ENCODE results near the gene ZNF318.
"Not testable (repeated sequence)": the region's sequence is repeated elsewhere in the genome, so short reads cannot be mapped to it uniquely, and the experiment has no call there.

Gene ZNF318

DNA sequence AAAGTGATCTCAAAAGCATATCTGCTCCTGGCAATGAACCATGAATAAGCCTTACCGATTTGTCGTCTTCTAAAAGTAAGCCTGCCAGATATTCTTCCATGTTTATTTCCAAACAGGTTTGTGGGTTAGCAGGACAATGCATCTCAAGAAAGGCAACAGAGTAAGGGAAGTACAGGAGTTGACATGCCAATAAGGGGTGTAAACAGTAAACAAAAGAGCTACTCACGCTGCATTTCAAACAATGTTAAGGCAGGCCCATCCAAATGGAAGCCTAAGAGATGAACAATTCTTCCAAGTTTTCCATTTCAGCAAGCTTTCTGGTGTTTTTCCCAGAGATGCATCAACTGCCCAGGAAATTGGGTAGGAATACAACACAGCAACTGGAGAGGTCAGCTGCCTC, 33.1 kb downstream of the ZNF318 start:
- no peak for DNase-seq

DNA sequence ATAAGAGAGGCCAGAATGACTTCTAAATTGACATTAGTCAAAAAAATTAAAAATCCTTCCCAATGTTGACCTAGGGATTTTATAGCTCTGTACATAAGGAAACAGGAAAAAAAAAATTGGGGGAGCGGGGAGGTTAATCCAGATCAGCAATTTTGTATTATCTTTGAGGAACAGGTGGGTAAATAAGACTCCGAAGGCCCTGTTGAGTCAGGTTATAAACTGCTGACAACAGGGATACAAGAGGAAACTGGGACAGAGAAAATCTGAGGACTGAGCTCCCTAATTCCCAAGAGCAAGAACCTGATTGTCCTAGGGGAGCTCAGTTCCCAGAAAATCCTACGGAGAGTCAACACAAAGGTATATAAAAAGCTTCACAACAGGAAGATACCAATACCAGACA, 34.0 kb downstream of the ZNF318 start:
- DNase-seq, result no peak

DNA sequence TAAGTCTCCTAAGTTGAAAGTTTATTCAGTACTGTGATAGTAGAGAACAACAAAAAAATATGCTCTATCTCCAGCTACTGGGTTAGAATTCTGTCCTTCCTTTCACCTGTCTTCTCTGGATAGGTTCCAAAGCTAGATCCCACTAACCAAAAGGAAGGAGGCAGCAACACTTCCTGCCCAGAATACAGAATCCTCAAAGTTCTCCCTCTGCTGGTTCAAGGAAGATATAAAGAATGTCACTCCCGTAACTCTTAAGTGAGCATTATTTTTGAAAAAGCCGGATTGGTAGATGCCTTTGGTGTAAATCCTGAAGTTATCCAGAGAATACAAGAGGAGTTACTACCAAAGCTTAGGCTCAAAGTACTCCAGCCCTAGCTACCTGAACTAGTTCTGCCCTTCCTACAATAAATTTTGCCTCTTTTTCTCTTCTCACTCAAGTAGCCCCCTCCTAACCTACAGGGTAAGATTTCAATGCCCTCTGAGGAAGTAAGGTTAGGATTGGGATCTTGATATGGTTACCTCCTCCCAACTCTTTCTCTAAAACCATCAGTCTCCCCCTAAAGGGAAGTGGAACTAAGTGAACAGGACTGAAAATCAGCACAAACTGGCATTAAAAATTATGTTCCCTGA, 34.9 kb downstream of the ZNF318 start:
- no peak for DNase-seq

DNA sequence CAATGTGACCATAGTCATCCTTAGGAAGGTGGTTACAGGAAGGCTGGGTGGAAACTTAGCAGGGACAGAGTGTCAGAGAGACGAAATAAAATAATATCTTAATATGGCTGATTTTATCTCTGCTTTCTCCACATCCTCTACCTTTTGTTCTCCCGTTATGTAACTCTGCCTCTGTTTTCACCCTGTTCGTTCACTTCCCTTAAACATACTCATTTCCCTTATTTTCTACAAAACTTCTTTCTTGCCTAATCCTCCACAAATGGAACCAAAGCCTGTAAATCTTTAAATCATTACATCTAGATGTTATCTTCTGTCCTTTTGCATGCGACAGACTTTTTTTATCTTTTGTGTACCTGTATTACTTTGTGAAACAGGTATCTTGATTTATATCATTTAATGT, 37.6 kb downstream of the ZNF318 start:
- DNase-seq, result no peak

DNA sequence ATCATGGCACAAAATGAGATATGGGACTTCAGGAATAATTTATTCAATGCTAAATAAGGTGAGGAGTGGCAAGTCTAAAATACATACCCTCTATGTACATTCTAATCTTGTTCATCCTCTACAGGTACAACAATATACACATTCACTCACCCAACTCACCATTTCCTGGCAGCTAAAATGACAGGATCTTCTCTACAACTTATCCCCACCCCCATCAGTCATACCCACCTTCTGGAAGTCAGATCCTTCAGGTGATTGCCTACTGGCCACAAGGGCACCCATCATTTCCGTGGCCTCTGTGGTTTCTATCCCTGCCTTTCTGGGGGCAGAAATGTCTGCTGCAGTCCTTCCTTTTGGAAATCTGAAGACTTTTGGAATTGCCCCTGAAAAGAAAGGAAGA, 38.0 kb downstream of the ZNF318 start:
- no peak for DNase-seq

DNA sequence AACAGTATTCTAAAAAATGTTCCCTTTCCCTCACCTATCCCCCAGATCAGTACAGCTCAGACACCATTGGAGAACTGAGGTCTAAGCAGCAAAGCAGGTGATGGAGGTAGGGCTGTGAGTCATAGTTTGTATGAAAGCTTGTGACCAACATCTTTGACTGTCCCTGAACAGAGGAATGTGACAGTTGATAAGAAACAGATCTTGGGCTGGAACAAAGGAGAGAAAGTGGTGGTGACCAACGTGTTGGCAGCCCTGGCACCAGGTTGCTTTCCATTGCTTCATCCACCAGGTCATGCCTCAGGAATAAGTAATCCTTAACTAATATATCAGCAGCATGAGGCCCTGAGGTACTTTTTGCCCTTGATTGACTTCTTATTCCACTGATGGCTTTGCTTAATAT, 40.9 kb downstream of the ZNF318 start:
- DNase-seq, result no peak

DNA sequence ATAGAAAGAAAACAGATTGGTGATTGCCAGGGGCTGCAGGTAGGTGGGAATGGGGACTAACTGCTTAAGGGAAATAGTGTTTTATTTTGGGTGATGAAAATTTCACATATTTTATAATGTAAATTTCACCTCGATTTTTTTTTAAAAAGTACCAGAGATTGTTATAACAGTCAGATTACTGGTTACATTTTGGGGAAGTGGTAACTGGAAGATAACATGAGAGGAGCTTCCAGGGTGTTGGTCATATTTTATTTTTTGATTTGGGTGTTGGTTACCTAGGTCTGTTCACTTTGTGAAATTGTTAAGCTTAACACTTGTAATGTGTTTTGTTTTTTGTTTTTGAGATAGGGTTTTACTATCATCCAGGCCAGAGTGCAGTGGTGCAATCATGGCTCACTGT, 43.6 kb downstream of the ZNF318 start:
- no peak for DNase-seq

DNA sequence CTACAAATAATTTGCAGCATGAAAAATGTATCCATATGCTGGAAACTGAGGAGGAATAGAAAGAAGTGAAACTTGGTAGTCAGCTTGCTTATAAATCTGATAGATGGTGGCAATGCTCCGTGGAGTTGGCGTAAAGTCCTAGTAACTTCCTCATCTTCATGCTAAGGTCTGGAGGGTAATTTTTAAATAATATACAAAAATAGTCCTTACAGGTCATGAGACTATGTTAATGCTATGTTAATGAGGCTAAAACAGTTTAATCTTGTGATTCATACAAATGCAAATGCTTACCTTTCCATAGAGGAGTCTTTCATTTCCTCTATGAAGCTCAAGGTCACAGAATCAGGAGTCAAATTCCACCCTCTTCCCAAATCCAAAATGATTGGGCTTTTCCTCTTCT, 51.4 kb downstream of the ZNF318 start:
- no peak for DNase-seq

DNA sequence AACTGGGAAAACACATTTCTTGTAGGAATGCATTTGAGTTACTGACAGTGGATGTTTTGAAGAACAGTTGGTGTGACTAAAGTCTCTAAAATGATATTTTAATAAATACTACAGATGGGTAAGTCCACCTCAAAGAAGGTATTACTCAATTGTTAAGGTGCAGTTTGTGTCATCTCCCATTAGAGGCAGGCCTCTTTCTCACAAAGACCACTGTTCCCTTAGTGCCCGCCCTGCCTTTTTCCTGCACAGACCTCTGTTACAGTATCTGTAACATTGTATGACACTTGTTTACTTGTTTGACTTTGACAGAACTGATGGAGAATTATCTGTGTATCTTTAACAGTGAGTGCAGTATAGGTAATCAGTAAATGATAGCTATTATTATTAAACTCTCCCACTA, 55.6 kb downstream of the ZNF318 start:
- DNase-seq, result no peak

DNA sequence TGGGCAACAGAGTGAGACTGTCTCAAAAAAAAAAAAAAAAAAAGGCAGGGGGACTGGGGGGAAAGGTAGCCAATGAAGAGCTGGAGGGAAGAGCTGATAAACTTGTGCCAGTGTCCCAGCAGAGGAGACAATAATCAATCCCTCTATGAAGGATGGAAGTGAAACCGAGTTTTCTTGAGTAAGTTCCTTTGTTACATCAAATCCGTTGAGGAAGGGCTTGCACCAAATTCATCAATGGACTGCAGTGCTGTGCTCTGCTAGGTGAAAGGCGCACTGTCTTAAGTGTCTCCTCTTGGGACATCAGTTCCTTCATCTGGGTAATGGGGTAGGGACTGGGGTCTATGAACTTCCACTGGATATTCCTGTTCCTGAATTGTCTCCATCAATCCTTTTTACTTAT, 57.8 kb downstream of the ZNF318 start:
- no peak for DNase-seq

DNA sequence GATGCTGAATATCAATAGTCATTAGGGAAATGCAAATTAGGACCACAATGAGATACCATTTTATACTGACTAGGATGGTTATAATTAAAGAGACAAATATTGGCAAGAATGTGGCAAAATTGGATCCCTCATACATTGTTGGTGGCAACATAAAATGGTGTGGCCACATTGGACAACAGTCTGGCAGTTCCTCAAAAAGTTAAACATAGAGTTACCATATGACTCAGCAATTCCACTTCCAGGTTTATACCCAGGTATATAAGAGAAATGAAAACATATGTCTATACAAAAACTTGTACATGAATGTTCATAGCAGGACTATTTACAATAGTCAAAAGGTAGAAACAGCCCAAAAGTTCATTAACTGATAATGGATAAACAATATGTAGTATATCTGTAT, 58.8 kb downstream of the ZNF318 start:
- no peak for DNase-seq

DNA sequence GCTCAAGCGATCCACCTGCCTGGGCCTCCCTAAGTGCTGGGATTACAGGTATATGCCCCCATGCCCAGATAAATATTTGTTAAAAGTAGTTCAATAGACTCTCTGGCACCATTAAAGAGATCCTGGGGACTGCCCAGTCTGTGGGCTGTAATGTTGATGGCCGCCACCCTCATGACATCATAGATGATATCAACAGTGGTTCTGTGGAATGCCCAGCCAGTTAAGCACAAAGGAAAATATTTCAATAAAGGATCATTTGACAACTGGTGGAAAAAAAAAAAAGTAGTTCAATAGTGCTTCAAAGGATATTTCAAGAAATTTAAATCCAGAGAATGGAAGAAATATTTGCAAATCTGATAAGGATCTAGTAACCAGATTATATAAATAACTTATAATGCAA, 59.3 kb downstream of the ZNF318 start:
- DNase-seq, result no peak

DNA sequence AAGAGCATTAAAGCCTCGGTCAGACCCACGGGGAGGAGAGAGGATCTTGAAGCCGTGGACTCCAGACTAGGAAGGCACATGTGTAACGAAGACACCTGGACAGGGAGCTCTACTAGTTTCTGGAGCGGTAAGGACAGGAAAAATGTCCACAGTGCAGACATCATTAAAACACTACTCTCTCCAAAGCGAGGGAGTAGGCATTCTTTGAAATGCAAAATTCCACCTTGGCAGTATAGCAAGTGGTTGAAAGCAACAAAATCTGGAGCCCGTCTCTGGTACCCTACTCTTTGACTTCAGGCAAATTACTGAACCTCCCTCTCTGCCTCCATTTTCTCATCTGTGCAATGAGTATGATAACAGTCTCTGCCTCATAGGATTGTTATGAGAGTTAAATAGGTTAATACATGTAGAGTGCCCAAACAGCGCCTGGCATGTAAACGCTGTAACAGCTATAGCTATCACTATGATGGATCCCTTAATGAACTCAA, 60.4 kb downstream of the ZNF318 start:
- no peak for DNase-seq

DNA sequence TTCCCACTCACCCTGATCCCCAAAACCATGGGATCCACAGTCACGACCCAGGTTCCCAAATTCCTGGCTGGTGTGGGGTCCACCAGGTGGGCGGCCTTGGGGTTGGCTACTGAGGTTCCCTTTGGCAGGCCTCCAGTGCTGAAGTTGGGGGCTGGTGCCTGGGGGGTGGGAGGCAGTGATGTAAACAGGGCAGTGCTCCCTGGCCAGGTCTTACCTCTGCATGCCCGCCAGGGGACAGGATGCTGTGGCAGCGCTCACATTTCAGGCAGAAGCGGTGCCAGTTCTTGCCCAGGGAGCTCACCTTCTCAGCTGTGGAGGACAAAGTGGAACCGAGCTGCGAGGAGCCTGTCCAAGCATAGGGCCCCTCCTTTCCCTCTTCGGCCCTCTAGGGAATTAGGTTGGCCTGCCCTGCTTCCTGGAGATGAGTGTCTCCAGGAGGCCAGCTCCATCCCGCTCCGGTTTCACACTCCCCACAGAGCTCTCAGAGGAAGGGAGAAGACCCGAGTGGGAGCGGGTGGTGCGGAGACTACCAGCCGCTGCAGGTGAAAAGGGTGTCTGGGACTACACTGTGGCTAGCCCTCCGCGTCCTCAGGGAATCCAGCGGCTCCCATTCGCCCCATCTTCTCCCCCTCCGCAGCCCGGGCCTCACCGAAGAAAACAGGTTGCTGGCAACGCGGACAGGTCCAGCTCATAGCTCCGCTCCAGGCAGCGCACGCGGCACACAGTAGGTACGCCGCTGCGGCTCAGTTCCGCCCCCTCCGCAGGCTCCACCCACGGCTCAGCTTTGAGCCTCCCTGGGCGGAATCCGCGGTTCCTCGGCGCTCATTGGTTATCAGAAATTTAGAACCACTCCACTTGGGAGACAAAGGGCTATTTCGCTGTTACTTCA, 61.1 kb downstream of the ZNF318 start, which contains the start of gene CRIP3:
Gene CRIP3 (minus strand): TSS at position 726 of the 889 bp plus-strand sequence. CDS start 34 bp downstream, at position 692.
- peak in 3 of 5 donors; percentile 28 to 48 (median 29) for DNase-seq

DNA sequence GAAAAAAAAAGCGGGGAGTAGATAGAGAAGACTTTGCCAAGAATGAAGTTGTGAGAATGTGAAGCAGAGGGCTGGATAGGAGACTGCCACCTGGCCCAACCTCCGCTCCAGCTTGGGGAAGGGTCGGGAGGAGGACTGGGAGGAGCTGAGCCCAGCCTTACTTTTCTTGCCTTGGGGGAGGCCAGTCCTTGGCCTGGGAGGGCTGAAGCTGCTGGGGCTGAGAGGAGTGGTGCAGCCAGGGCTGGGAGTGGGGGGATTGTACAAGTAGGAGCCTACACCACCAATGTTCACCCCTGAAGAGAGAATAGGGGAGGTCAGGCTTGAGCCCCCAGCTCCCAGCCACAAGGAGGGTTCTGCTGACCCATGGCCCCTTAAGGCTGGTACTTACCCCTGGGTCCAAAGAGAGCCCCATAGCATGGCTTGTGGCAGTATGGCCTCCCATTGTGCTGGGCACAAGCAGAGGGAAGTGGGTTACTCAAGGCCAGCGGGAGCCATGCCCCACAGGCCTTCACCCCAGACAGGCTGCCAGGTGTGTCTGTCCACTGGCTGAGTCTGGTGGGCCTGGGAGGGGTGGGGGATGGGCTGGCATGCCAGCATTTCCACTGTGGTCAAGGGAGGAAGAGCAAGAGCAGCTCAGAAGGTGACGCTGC, 61.9 kb downstream of the ZNF318 start:
- no peak for DNase-seq

DNA sequence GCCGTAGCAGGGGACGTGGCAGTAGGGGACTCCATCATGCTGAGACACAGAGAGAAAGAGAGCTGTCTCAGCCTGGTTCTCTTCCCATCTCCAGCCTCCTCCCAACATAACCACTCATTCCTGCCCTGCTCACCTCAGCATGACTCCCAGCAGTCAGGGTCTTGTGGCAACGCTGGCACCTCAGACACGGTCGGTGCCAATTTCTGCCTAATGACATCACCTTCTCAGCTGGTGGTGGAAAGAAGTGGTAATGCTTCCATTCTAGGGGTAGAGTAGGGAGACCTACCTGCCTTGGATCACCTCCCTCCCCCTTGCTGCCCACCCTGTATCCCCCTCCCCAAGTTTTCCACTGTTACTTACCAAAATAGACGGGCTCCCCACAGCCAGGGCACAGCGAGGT, 63.4 kb downstream of the ZNF318 start:
- DNase-seq, result no peak

DNA sequence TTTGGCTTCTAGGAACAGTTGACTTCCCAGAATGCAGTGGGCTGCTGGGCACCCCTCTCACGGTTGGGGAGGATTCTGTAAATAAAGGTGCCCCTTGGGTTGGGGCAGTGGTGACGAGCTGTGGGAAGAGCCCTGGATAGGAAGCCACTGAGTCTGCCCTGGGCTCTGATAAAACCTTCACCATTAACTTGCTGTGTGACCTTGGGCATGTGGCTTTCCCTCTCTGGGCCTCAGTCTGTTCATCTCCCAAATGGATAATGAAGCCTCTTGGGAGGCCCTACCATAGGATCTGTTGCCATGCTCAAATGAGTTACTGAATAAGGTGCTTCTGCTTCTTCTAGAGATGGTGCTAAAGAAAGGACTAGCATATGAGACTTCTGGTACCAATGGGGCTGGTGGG, 64.6 kb downstream of the ZNF318 start:
- no peak for DNase-seq

DNA sequence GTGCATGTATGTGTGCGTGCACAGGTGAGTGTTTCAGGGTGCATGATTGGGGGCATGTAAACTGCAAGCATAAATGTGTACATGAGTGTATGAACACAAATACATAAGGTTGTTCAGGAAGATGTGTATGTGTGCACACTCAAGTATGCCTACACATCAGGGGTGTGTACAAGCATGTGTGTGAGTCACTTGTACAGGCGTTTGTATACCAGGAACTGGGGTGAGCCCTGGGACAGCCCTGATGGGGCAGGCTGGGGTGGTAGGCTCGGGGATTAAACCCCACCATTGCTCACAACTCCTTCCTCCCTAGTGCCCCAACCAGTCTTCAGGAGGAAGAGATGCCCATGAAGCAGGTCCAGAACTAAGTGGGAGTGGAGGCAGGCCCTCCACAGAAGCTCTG, 65.1 kb downstream of the ZNF318 start:
- DNase-seq, result no peak

DNA sequence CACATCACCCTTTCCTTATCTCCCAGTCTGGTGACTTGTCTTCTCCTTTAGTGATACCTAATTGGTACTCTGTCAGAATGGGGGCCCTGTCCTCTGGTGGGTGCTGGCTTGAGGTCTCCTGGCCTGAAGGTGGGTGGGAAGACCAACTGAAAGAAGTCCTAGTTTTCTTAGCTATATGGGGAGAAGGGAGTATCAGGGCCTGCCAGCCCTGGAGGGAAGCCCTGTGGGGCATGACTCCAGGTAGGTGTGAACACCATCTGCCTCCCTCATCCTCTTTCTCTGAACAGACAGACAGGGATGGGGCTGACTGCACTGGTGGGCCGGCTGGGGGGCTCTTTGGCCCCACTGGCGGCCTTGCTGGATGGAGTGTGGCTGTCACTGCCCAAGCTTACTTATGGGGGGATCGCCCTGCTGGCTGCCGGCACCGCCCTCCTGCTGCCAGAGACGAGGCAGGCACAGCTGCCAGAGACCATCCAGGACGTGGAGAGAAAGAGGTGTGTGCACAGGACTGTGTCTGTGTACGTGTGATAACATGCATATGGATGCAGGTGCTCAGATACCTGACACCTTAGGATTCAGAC, 65.6 kb downstream of the ZNF318 start:
- DNase-seq, result no peak

DNA sequence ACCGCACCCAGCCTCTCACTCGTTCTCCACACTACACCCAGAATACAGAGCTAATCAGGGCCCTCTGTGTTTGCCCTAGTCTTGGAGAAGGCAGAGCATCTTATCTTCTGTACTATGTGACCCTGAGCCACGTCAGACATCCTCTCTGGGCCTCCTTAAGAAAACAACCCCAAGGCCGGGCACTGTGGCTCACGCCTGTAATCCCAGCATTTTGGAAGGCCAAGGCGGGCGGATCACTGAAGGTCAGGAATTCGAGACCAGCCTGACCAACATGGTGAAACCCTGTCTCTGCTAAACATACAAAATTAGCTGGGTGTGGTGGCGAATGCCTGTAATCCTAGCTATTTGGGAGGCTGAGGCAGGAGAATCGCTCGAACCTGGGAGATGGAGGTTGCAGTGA, 66.4 kb downstream of the ZNF318 start:
- not testable (repeated sequence) for DNase-seq

DNA sequence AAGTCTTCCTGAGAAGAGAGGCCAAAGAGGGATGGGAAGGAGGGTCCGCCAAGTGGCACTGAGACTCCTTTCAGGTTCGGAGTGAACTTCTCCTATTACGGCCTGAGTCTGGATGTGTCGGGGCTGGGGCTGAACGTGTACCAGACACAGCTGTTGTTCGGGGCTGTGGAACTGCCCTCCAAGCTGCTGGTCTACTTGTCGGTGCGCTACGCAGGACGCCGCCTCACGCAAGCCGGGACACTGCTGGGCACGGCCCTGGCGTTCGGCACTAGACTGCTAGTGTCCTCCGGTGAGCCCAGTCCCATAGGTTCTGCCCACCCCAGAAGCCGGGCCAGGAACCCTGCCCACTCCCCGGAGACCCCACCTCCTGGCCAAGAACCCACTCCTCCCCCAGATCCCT, 67.3 kb downstream of the ZNF318 start:
- DNase-seq, result no peak

DNA sequence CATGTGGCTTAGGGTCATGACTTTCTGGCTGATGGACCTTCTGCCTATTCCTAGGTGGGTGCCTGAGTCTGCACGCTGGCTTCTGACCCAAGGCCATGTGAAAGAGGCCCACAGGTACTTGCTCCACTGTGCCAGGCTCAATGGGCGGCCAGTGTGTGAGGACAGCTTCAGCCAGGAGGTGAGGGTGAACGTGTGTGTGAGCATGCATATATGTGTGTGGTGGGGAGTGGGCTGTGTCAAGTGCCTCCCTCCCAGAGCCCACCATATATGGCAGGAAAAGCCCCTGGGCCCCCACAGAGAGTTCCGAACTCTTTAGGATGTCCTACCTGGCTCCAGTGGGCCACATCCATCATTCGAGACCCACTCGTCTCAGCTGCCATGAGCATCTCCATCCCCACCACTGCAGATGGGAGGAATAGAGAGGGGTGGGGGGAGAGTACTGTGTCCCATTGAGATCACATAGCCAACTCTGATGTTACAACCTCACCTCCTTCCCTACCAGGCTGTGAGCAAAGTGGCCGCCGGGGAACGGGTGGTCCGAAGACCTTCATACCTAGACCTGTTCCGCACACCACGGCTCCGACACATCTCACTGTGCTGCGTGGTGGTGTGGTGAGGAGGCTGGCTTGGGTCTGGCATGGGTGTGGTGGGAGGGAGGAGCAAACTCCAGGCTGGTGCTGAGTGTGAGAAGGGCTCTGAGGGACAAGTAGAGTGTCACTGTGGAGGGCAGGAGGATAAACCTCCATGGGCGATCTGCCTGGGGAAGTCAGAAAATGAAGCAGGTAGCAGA, 68.2 kb downstream of the ZNF318 start:
- no peak for DNase-seq
